PC-3 (cell line): ENCODE measurements around the gene ZMYM3.

Experiments
- CTCF ChIP-seq: fragments of 300-600 bp; sonication (generic); conservative IDR thresholded peaks from 2 replicates; pipeline ENCODE4 v1.5.1; 2017; ENCODE audit warnings: antibody characterized with exemption, low read depth, mild to moderate bottlenecking, low read length
- EZH2 ChIP-seq: fragments of 300-600 bp; sonication (generic); IDR thresholded peaks from one replicate; pipeline ENCODE4 v1.6.1; 2017; ENCODE audit warnings: antibody characterized with exemption, mild to moderate bottlenecking, low read length; ENCODE audit not compliant: unreplicated experiment
- EZH2phosphoT487 ChIP-seq: fragments of 300-600 bp; sonication (generic); IDR thresholded peaks from 2 replicates; pipeline ENCODE4 v1.6.1; 2018; ENCODE audit warnings: mild to moderate bottlenecking, antibody characterized with exemption, low read length, borderline replicate concordance

- TF ChIP-seq CTCF, result no peak
- no peak for TF ChIP-seq EZH2
- no peak for TF ChIP-seq EZH2phosphoT487
Observed at GRCh38 chrX:71228063-71228642, 25.8 kb downstream of the ZMYM3 start.
